Measurements from ENCODE around the gene ABCC6.

ABCC6 gene

GRCh38 chr16:16099320-16099719 is 124.0 kb downstream of the ABCC6 start:
- no peaks in the 10 kb centered on the region for H3K27me3 ChIP-seq (ENCODE audit: insufficient read depth, low read length, poor library complexity)
- peaks cover 77% of the 10 kb centered on the region for H3K36me3 ChIP-seq (ENCODE audit: insufficient read depth, low read length)
- no peak for TF ChIP-seq EZH2 (IDR thresholded peaks at IDR 0.05; ENCODE audit: borderline replicate concordance, low read depth, low read length, severe bottlenecking)
- no peak overlapping the region for H3K4me3 ChIP-seq (ENCODE audit: low read depth in 1 of 2, low read length in 2 of 2)
- no peak overlapping the region for H2AFZ ChIP-seq (ENCODE audit: low read depth, low read length)
- no peaks in the 10 kb centered on the region for H3K79me2 ChIP-seq (ENCODE audit: insufficient read depth, low read length)
- DNase-seq (no peak), ATAC-seq (ENCODE audit: insufficient read depth, low read depth) (no peak)
- no peak overlapping the region for H3K4me2 ChIP-seq (ENCODE audit: insufficient read depth, low read length)
- H3K27ac ChIP-seq (ENCODE audit: low read length) = no peak overlapping the region
- no peaks in the 10 kb centered on the region for H3K4me1 ChIP-seq (ENCODE audit: insufficient read depth, low read length)
- H4K20me1 ChIP-seq (ENCODE audit: insufficient read depth, low read length) = 0 out of 2 replicates have a peak, but pooled peaks cover 3% of the 10 kb centered on the region
- H3K9ac ChIP-seq (ENCODE audit: low read depth, low read length) = no peak overlapping the region
- H3K9me3 ChIP-seq (ENCODE audit: insufficient read depth, low read length, severe bottlenecking) = no peaks in the 10 kb centered on the region
